ENCODE measurements around the gene CYB561D1. TPM values are rescaled to one million over a fixed set of nuclear protein-coding genes. Genes with fewer than 3 reads are reported as not detected.

Gene CYB561D1
- total RNA-seq, 2 experiments from 2014 or later, result 19.5 to 21.4 TPM

- ChIA-PET POLR2A (interaction anchor here (0.7 to 2.8 kb wide), 4 partner anchors 14 to 24 kb away, joined by 3 to 12 read pairs (median 8); partner anchors contain the start of genes ATXN7L2 and CYB561D1), CTCF (interaction anchor here (0.9 to 25.9 kb wide), 5 partner anchors 11 to 38 kb away, joined by 3 to 779 read pairs (median 15); partner anchors contain the start of genes CYB561D1 and GPR61)
- DNase-seq, result no peak
- peak overlapping the region; percentile 77 for H3K4me3 Mint-ChIP-seq
- peaks cover 31% of the 10 kb centered on the region for H3K27me3 Mint-ChIP-seq
- no peaks in the 10 kb centered on the region for H3K9me3 Mint-ChIP-seq
- peaks cover 41% of the 10 kb centered on the region for H3K4me1 Mint-ChIP-seq
- no peak overlapping the region for H3K27ac Mint-ChIP-seq
- H3K36me3 Mint-ChIP-seq (ENCODE audit: low read depth), result no peaks in the 10 kb centered on the region
Measured at GRCh38 chr1:109508001-109508872, 14.3 kb downstream of the CYB561D1 start.

GRCh38 chr1:109508873-109509175 lies 14.9 kb downstream of the CYB561D1 start:
- Mint-ChIP-seq H3K4me1 (peaks cover 38% of the 10 kb centered on the region), H3K27me3 (peaks cover 31% of the 10 kb centered on the region), H3K36me3 (ENCODE audit: low read depth) (no peaks in the 10 kb centered on the region), H3K9me3 (no peaks in the 10 kb centered on the region), H3K4me3 (peak overlapping the region; percentile 77), H3K27ac (no peak overlapping the region)
- ChIA-PET CTCF (interaction anchor here (1.4 to 10.9 kb wide), 4 partner anchors 12 to 24 kb away, joined by 7 to 139 read pairs (median 11); partner anchors contain the start of gene CYB561D1), POLR2A (interaction anchor here (2.0 to 2.8 kb wide), 3 partner anchors 24 to 40 kb away, joined by 9 to 12 read pairs (median 9); partner anchors contain the start of genes ATXN7L2 and GNAI3)
- no peak for DNase-seq

- peaks cover 31% of the 10 kb centered on the region for H3K27me3 Mint-ChIP-seq
- peak within 1 kb of the TSS; percentile 77 for H3K4me3 Mint-ChIP-seq
- no peaks in the 10 kb centered on the region for H3K36me3 Mint-ChIP-seq (ENCODE audit: low read depth)
- POLR2A ChIA-PET, result interaction anchor here (0.8 to 2.8 kb wide), 8 partner anchors 8 to 84 kb away, joined by 3 to 12 read pairs (median 5); partner anchors contain the start of genes ATXN7L2 and GNAI3
- CTCF ChIA-PET, result interaction anchor here (0.6 to 10.9 kb wide), 6 partner anchors 10 to 23 kb away, joined by 3 to 139 read pairs (median 7); partner anchors contain the start of gene CYB561D1
- H3K4me1 Mint-ChIP-seq, result peaks cover 34% of the 10 kb centered on the region
- no peaks in the 10 kb centered on the region for H3K9me3 Mint-ChIP-seq
- H3K27ac Mint-ChIP-seq, result peak within 1 kb of the TSS; percentile 26
- peak; percentile 51 for DNase-seq
Measured at GRCh38 chr1:109509176-109510134, 15.6 kb downstream of the CYB561D1 start, which contains the start of gene AMIGO1. AMIGO1 (minus strand) TSS chr1:109509727; CDS start chr1:109508912, 815 bp downstream.

- CTCF ChIA-PET, result interaction anchor here (0.6 to 2.2 kb wide), 5 partner anchors 19 to 44 kb away, joined by 3 to 13 read pairs (median 4); no protein-coding TSS in a partner anchor
- no peaks in the 10 kb centered on the region for H3K36me3 Mint-ChIP-seq (ENCODE audit: low read depth)
- POLR2A ChIA-PET, result interaction anchor here (1.0 to 1.2 kb wide), 2 partner anchors 16 to 19 kb away, joined by 3 read pairs; partner anchors contain the start of gene CYB561D1
Measured at GRCh38 chr1:109513110-109513710, 19.3 kb downstream of the CYB561D1 start.

GRCh38 chr1:109514846-109515245 lies 21.0 kb downstream of the CYB561D1 start:
- Mint-ChIP-seq H3K4me3 (no peak overlapping the region), H3K36me3 (ENCODE audit: low read depth) (no peaks in the 10 kb centered on the region), H3K9me3 (no peaks in the 10 kb centered on the region), H3K27me3 (peaks cover 22% of the 10 kb centered on the region), H3K27ac (no peak overlapping the region), H3K4me1 (peaks cover 12% of the 10 kb centered on the region)
- ChIA-PET POLR2A (interaction anchor here (0.8 to 1.5 kb wide), 4 partner anchors 17 to 22 kb away, joined by 3 to 5 read pairs (median 4); no protein-coding TSS in a partner anchor), CTCF (interaction anchor here (0.8 to 2.5 kb wide), 8 partner anchors 10 to 290 kb away, joined by 3 to 23 read pairs (median 8); partner anchors contain the start of gene CYB561D1)
- DNase-seq, result no peak

More at GRCh38 chr1:109513110-109513710, 19.3 kb downstream of the CYB561D1 start:
- Mint-ChIP-seq H3K4me3 (no peak overlapping the region), H3K27me3 (peaks cover 33% of the 10 kb centered on the region), H3K9me3 (no peaks in the 10 kb centered on the region), H3K27ac (no peak overlapping the region), H3K4me1 (peaks cover 23% of the 10 kb centered on the region)
- DNase-seq, result no peak

GRCh38 chr1:109516872-109517271 lies 23.0 kb downstream of the CYB561D1 start:
- Mint-ChIP-seq H3K36me3 (ENCODE audit: low read depth) (no peaks in the 10 kb centered on the region), H3K27ac (no peak overlapping the region), H3K27me3 (peaks cover 6% of the 10 kb centered on the region), H3K9me3 (no peaks in the 10 kb centered on the region), H3K4me3 (no peak overlapping the region), H3K4me1 (no peaks in the 10 kb centered on the region)
- ChIA-PET POLR2A (no interaction called here), CTCF (interaction anchor here (0.7 to 2.5 kb wide), 5 partner anchors 12 to 27 kb away, joined by 3 to 23 read pairs (median 9); no protein-coding TSS in a partner anchor)
- DNase-seq, result no peak

GRCh38 chr1:109517337-109517736 lies 23.4 kb downstream of the CYB561D1 start:
- ChIA-PET CTCF (interaction anchor here (0.7 to 1.6 kb wide), 2 partner anchors 13 to 28 kb away, joined by 3 read pairs; no protein-coding TSS in a partner anchor), POLR2A (no interaction called here)
- Mint-ChIP-seq H3K36me3 (ENCODE audit: low read depth) (no peaks in the 10 kb centered on the region), H3K9me3 (no peaks in the 10 kb centered on the region), H3K27ac (no peak overlapping the region), H3K27me3 (peaks cover 10% of the 10 kb centered on the region), H3K4me1 (no peaks in the 10 kb centered on the region), H3K4me3 (no peak overlapping the region)
- DNase-seq, result no peak

- ChIA-PET CTCF (interaction anchor here (0.9 to 2.7 kb wide), 4 partner anchors 11 to 27 kb away, joined by 3 to 11 read pairs (median 3); partner anchors contain the start of gene CYB561D1), POLR2A (interaction anchor here (1.3 kb wide), 1 partner anchor 27 kb away, joined by 4 read pairs; the partner anchor contains the start of gene GNAI3)
- Mint-ChIP-seq H3K27ac (no peak overlapping the region), H3K9me3 (no peaks in the 10 kb centered on the region), H3K4me1 (no peaks in the 10 kb centered on the region), H3K27me3 (peaks cover 16% of the 10 kb centered on the region), H3K4me3 (no peak overlapping the region), H3K36me3 (ENCODE audit: low read depth) (no peaks in the 10 kb centered on the region)
- no peak for DNase-seq
Measured at GRCh38 chr1:109521002-109521951, 27.4 kb downstream of the CYB561D1 start.

GRCh38 chr1:109522026-109522425 lies 28.1 kb downstream of the CYB561D1 start:
- no peak for DNase-seq
- no peak overlapping the region for H3K4me3 Mint-ChIP-seq
- H3K4me1 Mint-ChIP-seq, result no peaks in the 10 kb centered on the region
- POLR2A ChIA-PET, result no interaction called here
- peaks cover 20% of the 10 kb centered on the region for H3K27me3 Mint-ChIP-seq
- H3K9me3 Mint-ChIP-seq, result no peaks in the 10 kb centered on the region
- no peak overlapping the region for H3K27ac Mint-ChIP-seq
- no peaks in the 10 kb centered on the region for H3K36me3 Mint-ChIP-seq (ENCODE audit: low read depth)
- CTCF ChIA-PET, result interaction anchor here (2.7 kb wide), 1 partner anchor 10 kb away, joined by 11 read pairs; no protein-coding TSS in a partner anchor

- no peak overlapping the region for H3K4me3 Mint-ChIP-seq
- ChIA-PET POLR2A (interaction anchor here (1.5 kb wide), 1 partner anchor 8 kb away, joined by 3 read pairs; no protein-coding TSS in a partner anchor), CTCF (interaction anchor here (1.0 to 2.7 kb wide), 3 partner anchors 9 to 29 kb away, joined by 3 to 11 read pairs (median 4); partner anchors contain the start of gene CYB561D1)
- H3K36me3 Mint-ChIP-seq (ENCODE audit: low read depth), result no peaks in the 10 kb centered on the region
- DNase-seq, result no peak
- H3K9me3 Mint-ChIP-seq, result no peaks in the 10 kb centered on the region
- H3K27me3 Mint-ChIP-seq, result peaks cover 21% of the 10 kb centered on the region
- H3K4me1 Mint-ChIP-seq, result no peaks in the 10 kb centered on the region
- H3K27ac Mint-ChIP-seq, result no peak overlapping the region
Measured at GRCh38 chr1:109523706-109524105, 29.8 kb downstream of the CYB561D1 start.
